ENCODE data around the gene PARP14. TPM values are rescaled to one million over a fixed set of nuclear protein-coding genes. Genes with fewer than 3 reads are reported as not detected.
"Not testable (repeated sequence)": the region's sequence is repeated elsewhere in the genome, so short reads cannot be mapped to it uniquely, and the experiment has no call there.

Gene PARP14
- total RNA-seq, 2 experiments from 2014 or later, result 128 to 129 TPM

DNA sequence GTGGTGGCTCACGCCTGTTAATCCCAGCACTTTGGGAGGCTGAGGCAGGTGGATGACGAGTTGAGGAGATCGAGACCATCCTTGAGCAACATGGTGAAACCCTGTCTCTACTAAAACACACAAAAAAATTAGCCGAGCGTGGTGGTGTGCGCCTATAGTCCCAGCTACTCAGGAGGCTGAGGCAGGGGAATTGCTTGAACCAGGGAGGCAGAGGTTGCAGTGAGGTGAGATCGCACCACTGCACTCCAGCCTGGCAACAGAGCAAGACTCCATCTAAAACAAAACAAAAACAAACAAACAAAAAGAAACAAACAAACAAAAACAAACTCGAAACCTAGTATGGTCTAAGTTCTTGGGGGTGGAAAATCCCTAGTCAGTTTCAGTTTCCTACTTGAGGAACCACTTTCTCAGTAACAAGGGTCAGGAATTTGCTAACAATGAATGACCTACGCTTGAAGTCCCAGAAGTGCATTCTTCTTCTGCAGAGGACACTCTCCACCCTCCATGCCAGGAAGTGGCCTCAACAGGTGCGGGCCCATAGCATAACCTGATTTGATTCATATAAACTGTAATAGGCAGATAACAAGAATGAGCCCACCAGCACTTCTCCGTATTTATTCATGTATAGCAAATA, 2.3 kb downstream of the PARP14 start:
- not testable (repeated sequence) for DNase-seq; ATAC-seq (ENCODE audit: low read depth); H3K9me3 Mint-ChIP-seq; H3K27me3 Mint-ChIP-seq
- Mint-ChIP-seq H3K27ac (peak overlapping the region; percentile 96), H3K4me1 (peaks cover 63% of the 10 kb centered on the region), H3K36me3 (peaks cover 43% of the 10 kb centered on the region), H3K4me3 (peak overlapping the region; percentile 96)
- POLR2A ChIA-PET, result interaction anchor here (1.6 kb wide), 1 partner anchor 267 kb away, joined by 3 read pairs; the partner anchor contains the start of gene WDR5B

DNA sequence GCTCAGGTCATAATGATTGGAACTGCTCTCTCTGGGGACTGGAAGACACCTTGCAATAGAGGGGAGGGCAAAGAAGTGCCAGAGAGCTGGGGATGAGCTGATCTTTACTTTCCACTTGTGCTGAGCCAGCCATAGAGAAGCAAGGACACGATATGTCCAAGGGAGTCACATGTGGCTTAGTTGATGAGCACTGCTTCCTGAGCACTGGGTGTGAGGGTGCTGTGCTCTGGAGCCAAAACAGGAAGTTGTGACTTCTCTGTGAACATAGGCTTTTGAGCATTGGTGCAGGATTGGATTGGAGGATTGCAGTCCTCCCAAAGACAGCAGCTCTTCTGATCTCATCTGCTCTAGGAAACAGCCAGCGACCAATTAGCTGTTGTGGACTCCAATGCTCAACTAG, 6.7 kb downstream of the PARP14 start:
- Mint-ChIP-seq H3K4me1 (peaks cover 44% of the 10 kb centered on the region), H3K27me3 (no peaks in the 10 kb centered on the region), H3K9me3 (no peaks in the 10 kb centered on the region), H3K27ac (peak overlapping the region; percentile 42), H3K4me3 (no peak overlapping the region), H3K36me3 (peaks cover 52% of the 10 kb centered on the region)
- peak; percentile 41 for ATAC-seq (ENCODE audit: low read depth)
- DNase-seq, result no peak
- POLR2A ChIA-PET, result no interaction called here

DNA sequence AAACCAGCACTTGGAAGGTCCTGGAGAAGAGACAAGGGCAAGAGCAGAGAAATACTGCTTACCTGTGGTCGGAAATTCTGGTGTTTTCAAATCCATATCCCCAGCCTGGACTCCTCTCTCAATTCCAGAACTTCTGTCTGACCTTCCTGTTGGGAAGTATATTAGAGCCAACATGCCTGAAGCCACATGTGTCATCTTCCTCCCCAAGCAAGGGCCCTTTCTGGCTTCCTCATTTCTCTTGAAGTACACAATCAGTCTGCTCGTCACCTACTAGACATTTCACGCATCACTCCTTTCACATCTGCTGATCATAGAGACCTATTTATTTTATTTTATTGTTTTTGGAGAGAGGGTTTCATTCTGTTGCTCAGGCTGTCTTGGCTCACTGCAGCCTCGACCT, 8.4 kb downstream of the PARP14 start:
- peaks cover 49% of the 10 kb centered on the region for H3K36me3 Mint-ChIP-seq

DNA sequence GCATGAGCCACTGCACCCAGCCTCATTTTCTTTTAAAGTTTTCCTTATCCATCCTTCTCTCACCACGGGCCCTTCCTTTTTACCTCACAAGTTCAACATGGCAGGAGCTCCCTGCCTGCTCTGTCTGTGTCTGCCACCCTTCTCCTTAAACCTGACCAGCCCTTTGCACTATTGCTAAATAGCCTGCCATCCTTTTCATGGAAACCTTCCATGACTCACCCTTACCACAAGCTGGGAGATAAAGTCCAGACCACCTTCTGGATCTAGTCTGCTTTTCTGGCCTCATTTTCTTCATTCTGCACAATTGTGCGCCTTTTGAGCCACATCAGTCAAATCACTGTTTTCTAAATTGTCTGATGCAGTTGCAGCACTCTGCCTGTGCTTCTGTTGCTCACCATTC, 8.9 kb downstream of the PARP14 start:
- Mint-ChIP-seq H3K4me1 (peaks cover 27% of the 10 kb centered on the region), H3K27ac (peak overlapping the region; percentile 35), H3K4me3 (no peak overlapping the region), H3K36me3 (peaks cover 47% of the 10 kb centered on the region), H3K9me3 (no peaks in the 10 kb centered on the region), H3K27me3 (no peaks in the 10 kb centered on the region)
- DNase-seq (no peak), ATAC-seq (ENCODE audit: low read depth) (no peak)
- POLR2A ChIA-PET, result no interaction called here

More for the DNA sequence above, 8.4 kb downstream of the PARP14 start:
- no peak for DNase-seq
- Mint-ChIP-seq H3K27me3 (no peaks in the 10 kb centered on the region), H3K27ac (no peak overlapping the region), H3K9me3 (no peaks in the 10 kb centered on the region), H3K4me3 (no peak overlapping the region), H3K4me1 (peaks cover 31% of the 10 kb centered on the region)
- POLR2A ChIA-PET, result interaction anchor here (0.6 kb wide), 1 partner anchor 166 kb away, joined by 3 read pairs; no protein-coding TSS in a partner anchor
- no peak for ATAC-seq (ENCODE audit: low read depth)

DNA sequence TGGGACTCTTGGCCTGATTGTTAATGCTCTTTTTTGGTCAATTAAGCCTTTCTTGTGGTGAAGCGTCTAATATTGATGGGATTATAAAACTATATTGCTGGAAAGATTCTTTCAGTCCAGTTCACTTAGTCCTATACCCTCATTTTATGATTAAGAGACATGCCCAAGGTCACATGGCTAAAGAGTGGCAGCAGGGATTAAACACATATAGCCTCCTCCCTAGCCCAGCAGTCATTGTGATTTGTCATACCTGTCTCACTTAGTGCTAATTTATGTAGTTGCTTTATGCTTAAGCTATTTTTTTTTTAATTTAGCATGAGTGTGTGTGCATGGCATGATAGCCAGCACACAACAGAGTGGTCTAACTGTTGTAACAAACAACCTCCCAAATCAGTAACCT, 9.5 kb downstream of the PARP14 start:
- Mint-ChIP-seq H3K9me3 (no peaks in the 10 kb centered on the region), H3K27ac (peak overlapping the region; percentile 35), H3K36me3 (peaks cover 48% of the 10 kb centered on the region), H3K4me1 (peaks cover 30% of the 10 kb centered on the region), H3K4me3 (no peak overlapping the region), H3K27me3 (no peaks in the 10 kb centered on the region)
- DNase-seq, result no peak
- POLR2A ChIA-PET, result no interaction called here
- ATAC-seq (ENCODE audit: low read depth), result no peak

DNA sequence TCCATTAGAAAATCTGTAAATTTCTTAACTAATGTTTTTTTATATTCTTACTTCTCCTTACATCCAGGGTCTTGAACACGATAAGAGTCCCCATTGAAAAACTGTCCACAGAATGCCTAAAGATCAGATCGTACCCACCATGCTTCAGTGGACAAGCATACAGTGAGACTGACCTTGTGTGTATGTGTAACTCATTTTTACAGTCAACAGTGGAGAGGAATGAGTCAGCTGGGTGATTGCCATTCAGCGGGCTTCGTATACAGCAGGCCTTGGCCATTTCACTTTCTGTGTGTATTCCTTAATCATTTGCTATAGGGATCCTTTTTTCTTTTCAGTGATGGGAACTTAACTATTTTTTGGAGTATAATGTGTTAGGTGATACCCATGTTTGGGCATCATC, 10.6 kb downstream of the PARP14 start:
- H3K27ac Mint-ChIP-seq, result no peak overlapping the region
- peaks cover 29% of the 10 kb centered on the region for H3K4me1 Mint-ChIP-seq
- peaks cover 50% of the 10 kb centered on the region for H3K36me3 Mint-ChIP-seq
- no peak for DNase-seq
- H3K4me3 Mint-ChIP-seq, result no peak overlapping the region
- ATAC-seq (ENCODE audit: low read depth), result no peak
- no peaks in the 10 kb centered on the region for H3K9me3 Mint-ChIP-seq
- no peaks in the 10 kb centered on the region for H3K27me3 Mint-ChIP-seq
- POLR2A ChIA-PET, result no interaction called here

DNA sequence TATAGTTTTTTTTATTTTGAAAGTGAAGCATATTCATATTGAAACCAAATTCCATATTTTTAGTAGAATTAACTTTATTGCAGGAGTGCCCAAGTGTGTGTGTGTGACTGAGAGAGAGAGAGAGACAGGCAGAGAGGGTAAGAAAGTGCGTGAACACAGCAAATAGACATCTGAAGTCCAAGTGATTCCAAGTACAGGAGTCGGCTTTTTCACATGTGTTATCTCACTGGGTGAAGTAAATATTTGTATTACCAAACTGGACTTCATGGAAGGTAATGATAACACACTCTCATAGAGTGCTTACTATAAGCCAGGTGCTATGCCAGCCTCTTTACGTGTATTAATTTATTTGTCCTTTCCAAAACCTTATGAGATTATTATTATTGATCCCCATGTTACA, 12.0 kb downstream of the PARP14 start:
- Mint-ChIP-seq H3K4me3 (no peak overlapping the region), H3K27me3 (no peaks in the 10 kb centered on the region), H3K36me3 (peaks cover 42% of the 10 kb centered on the region), H3K4me1 (peaks cover 21% of the 10 kb centered on the region), H3K9me3 (no peaks in the 10 kb centered on the region), H3K27ac (no peak overlapping the region)
- POLR2A ChIA-PET, result no interaction called here
- no peak for ATAC-seq (ENCODE audit: low read depth)
- no peak for DNase-seq

DNA sequence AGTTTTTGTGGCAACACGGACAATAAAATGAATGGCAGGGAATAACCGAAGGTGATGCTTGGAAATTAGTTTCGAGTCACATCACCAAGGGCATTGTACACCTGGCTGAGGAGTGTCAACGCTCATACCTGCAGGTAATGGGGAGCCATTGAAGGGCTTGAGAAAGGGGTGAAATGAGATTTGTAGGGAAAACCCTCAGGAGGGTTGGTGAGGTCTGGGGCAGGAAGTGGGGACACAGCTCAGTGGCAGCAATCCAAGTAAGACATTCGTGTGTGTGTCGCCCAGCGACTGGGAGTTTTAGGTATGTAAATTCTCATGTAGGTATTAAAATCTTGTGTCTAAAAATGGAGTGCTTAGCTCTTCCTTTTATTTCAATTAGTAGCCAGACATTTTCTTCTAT, 14.3 kb downstream of the PARP14 start:
- Mint-ChIP-seq H3K36me3 (peaks cover 43% of the 10 kb centered on the region), H3K27ac (peak overlapping the region; percentile 7)

DNA sequence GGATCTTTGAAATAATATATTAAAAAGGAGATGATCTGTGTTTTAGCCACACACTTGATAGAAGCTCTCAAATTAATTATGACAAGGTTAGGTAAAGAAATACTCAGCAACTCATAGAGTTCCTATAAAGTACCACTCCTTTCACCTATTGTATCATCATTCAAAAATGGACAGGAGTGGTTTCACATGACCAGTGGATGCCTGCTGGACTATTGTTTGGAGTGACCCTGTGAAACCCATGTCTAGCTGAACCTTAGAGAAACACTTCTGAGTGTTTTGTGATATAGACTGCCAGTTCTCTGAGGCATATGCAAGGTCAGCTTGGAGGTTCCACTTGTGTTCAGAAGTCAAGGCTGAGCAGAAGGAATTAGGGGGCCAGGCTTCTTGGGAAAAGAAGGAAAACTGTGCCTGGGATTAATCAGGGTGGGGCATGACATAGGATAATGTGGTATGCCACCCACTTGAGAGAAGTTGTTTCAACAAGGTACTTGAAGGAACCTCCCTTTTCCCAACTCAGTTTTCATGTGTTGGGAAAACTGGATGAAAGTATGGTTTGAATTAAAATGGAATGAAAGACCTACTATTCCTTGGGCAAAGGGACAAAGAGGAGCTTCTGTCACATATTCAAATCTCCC, 15.4 kb downstream of the PARP14 start:
- DNase-seq, result no peak
- no peaks in the 10 kb centered on the region for H3K27me3 Mint-ChIP-seq
- peaks cover 49% of the 10 kb centered on the region for H3K36me3 Mint-ChIP-seq
- H3K4me1 Mint-ChIP-seq, result peaks cover 29% of the 10 kb centered on the region
- ATAC-seq (ENCODE audit: low read depth), result no peak
- no peak overlapping the region for H3K27ac Mint-ChIP-seq
- H3K4me3 Mint-ChIP-seq, result no peak overlapping the region
- no peaks in the 10 kb centered on the region for H3K9me3 Mint-ChIP-seq
- POLR2A ChIA-PET, result interaction anchor here (0.6 kb wide), 1 partner anchor 28 kb away, joined by 7 read pairs; no protein-coding TSS in a partner anchor

More for the DNA sequence above, 14.3 kb downstream of the PARP14 start:
- DNase-seq, result no peak
- Mint-ChIP-seq H3K4me1 (peaks cover 23% of the 10 kb centered on the region), H3K9me3 (no peaks in the 10 kb centered on the region), H3K27me3 (no peaks in the 10 kb centered on the region), H3K4me3 (no peak overlapping the region)
- ATAC-seq (ENCODE audit: low read depth), result no peak
- POLR2A ChIA-PET, result interaction anchor here (0.9 kb wide), 1 partner anchor 16 kb away, joined by 3 read pairs; no protein-coding TSS in a partner anchor

DNA sequence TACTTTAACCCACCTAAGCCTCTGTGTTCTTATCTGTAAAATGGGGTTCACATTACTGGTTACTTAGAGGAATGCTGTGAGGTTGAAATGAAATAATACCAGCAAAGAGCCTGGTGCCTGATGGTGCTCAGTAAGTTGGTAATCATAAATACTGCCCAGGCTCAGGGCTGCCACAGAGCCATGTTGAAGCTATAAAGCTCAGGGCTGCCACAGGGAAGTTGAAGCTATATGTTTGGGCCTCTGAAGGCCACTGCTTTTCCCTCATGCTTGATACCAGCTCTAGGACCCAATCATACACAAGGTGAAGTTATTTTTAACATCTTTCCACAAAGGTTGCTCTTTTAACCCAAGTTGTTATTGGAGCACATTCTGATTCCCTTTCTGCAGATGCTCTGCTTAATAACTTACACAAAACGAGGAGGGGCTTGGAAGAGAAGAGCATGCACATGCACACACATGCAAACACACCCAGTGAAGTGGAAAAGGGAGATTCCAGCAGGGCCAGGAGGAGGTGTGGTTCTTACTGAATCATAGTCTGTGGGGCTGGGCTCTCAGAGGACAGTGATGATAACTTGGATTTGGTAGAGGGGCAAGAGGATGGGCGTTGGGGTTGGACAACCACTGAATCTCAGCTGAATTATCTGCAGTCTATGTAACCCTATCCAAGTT, 17.4 kb downstream of the PARP14 start:
- POLR2A ChIA-PET, result no interaction called here
- peaks cover 35% of the 10 kb centered on the region for H3K4me1 Mint-ChIP-seq
- ATAC-seq (ENCODE audit: low read depth), result no peak
- peaks cover 44% of the 10 kb centered on the region for H3K36me3 Mint-ChIP-seq
- no peaks in the 10 kb centered on the region for H3K27me3 Mint-ChIP-seq
- no peaks in the 10 kb centered on the region for H3K9me3 Mint-ChIP-seq
- H3K27ac Mint-ChIP-seq, result no peak overlapping the region
- DNase-seq, result no peak
- H3K4me3 Mint-ChIP-seq, result no peak overlapping the region

DNA sequence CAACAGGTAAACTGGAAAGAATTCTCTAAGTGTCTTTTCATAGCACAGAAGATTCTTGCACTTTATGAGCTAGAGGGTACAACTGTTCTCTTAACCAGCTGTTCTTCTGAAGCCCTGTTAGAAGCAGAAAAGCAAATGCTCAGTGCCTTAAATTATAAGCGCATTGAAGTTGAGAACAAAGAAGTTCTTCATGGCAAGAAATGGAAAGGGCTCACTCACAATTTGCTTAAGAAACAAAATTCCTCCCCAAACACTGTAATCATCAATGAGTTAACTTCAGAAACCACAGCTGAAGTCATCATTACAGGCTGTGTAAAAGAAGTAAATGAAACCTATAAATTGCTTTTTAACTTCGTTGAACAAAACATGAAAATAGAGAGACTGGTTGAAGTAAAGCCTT, 19.6 kb downstream of the PARP14 start:
- Mint-ChIP-seq H3K27ac (no peak overlapping the region), H3K36me3 (peaks cover 48% of the 10 kb centered on the region)
- POLR2A ChIA-PET, result no interaction called here

DNA sequence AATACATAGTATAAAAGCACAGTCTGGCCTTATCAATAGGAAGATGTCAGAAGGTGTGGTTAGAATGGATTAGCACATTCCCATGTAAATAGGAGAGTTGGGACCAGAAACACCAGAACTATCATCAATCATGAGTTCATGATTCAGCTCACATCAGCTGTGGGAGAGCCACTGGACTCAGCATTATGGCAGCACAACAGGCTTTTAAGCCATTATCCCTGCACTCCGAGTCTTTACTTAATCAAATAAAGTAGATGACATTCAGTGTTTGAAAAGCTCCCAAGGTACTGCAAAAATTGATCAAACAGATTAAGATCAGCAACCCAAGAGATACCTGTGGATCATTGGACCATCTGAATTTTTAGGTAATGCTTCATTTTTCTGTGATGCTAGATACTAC, 24.7 kb downstream of the PARP14 start:
- POLR2A ChIA-PET, result no interaction called here
- no peak overlapping the region for H3K27ac Mint-ChIP-seq
- H3K36me3 Mint-ChIP-seq, result peaks cover 64% of the 10 kb centered on the region
- DNase-seq, result no peak
- H3K4me3 Mint-ChIP-seq, result no peak overlapping the region
- ATAC-seq (ENCODE audit: low read depth), result no peak
- H3K27me3 Mint-ChIP-seq, result no peaks in the 10 kb centered on the region
- no peaks in the 10 kb centered on the region for H3K9me3 Mint-ChIP-seq
- peaks cover 46% of the 10 kb centered on the region for H3K4me1 Mint-ChIP-seq

More for the DNA sequence above, 19.6 kb downstream of the PARP14 start:
- Mint-ChIP-seq H3K27me3 (no peaks in the 10 kb centered on the region), H3K9me3 (no peaks in the 10 kb centered on the region), H3K4me1 (peaks cover 36% of the 10 kb centered on the region), H3K4me3 (no peak overlapping the region)
- ATAC-seq (ENCODE audit: low read depth) (no peak), DNase-seq (no peak)

DNA sequence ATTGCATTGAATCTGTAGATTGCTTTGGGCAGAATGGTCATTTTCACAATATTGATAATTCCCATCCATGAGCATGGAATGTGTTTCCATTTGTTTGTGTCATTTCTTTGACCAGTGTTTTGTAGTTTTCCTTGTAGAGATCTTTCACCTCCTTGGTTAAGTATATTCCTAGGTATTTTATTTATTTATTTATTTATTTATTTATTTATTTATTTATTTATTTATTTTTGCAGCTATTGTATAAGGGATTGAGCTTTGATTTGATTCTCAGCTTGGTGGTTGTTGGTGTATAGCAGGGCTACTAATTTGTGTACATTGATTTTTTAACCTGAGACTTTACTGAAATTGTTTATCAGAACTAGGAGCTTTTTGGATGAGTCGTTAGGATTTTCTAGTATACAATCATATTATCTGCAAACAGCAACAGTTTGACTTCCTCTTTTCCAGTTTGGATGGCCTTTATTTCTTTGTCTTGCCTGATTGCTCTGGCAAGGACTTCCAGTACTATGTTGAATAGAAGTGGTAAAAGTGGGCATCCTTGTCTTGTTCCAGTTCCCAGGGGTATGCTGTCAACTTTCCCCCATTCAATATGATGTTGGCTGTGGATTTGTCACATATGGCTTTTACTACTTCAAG, 30.1 kb downstream of the PARP14 start:
- H3K4me1 Mint-ChIP-seq, result peaks cover 40% of the 10 kb centered on the region
- H3K9me3 Mint-ChIP-seq; ATAC-seq (ENCODE audit: low read depth); DNase-seq; H3K27me3 Mint-ChIP-seq; POLR2A ChIA-PET: not testable (repeated sequence)
- H3K27ac Mint-ChIP-seq, result peak overlapping the region; percentile 78
- peak overlapping the region; percentile 55 for H3K4me3 Mint-ChIP-seq
- peaks cover 71% of the 10 kb centered on the region for H3K36me3 Mint-ChIP-seq
